OCI-LY3 (cell line): ENCODE measurements around the gene CNEP1R1.

ENCODE experiments used
- CTCF ChIP-seq: fragments of 200-600, 300-600 bp; sonication (generic); IDR thresholded peaks from 2 replicates; pipeline ENCODE4 v1.5.1; 2014; ENCODE audit warnings: antibody characterized with exemption, low read length, low read depth
- EZH2phosphoT487 ChIP-seq: fragments of 200-600 bp; shearing (Covaris generic); IDR thresholded peaks from 2 replicates; pipeline ENCODE4 v1.6.1; 2018; ENCODE audit warnings: antibody characterized with exemption, mixed run types, low read depth

GRCh38 chr16:50045412-50045811, 20.4 kb downstream of the CNEP1R1 start:
- no peak for TF ChIP-seq CTCF
- no peak for TF ChIP-seq EZH2phosphoT487
